IPS DF 4.7 (cell line): ENCODE data around the gene MRPL34.
"Not testable (repeated sequence)": the region's sequence is repeated elsewhere in the genome, so short reads cannot be mapped to it uniquely, and the experiment has no call there.

ENCODE experiments used
- DNase-seq: peaks from one replicate; pipeline ENCODE4 v3.0.0-alpha.2; 2013; ENCODE audit warnings: low spot score; ENCODE audit errors: extremely low read depth

MRPL34 gene

GRCh38 chr19:17305517-17306284, at the start of gene MRPL34:
TSS of gene MRPL34 (plus strand) at chr19:17305872. CDS start at chr19:17305893, 21 bp downstream.
- DNase-seq: peak; percentile 96

- DNase-seq: no peak
These were observed 49.5 kb upstream of the MRPL34 start for GRCh38 chr19:17256130-17256529.

DNA sequence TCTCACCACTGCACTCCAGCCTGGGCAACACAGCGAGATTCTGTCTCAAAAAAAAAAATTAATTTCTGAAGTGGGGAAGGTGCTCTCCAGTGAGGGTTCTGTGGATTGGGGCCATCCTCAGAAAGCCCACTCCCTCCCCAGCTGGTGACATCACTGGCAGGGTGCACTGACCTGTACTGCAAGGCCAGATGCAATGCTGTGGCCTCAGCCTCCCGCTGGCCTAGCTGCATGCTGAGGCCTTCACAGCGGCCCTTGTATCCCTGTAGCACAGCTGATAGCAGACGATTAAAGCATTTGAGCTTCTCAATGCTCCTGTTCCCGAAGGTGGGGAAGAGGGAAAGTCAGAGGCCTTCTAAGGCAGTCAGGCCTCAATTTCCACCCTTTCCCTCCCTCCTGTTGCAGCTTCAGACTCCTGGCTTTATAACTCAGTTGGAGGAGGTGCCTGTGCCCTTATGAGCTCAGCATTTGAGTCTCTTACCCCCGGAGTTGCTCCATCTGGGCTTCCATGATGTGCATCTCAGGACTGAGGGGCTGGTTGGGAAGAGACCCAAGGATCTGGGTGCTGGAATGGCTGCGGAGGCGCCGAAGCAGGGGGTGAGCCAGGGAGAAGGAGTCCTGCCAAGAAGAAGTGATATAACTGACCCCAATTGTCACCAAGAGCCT, 46.4 kb upstream of the MRPL34 start:
- DNase-seq: no peak

- no peak for DNase-seq
These were observed 45.7 kb upstream of the MRPL34 start for GRCh38 chr19:17259934-17260333.

GRCh38 chr19:17260842-17261325, 44.8 kb upstream of the MRPL34 start:
- DNase-seq: no peak

GRCh38 chr19:17262557-17262956, 43.1 kb upstream of the MRPL34 start:
- DNase-seq: no peak

DNA sequence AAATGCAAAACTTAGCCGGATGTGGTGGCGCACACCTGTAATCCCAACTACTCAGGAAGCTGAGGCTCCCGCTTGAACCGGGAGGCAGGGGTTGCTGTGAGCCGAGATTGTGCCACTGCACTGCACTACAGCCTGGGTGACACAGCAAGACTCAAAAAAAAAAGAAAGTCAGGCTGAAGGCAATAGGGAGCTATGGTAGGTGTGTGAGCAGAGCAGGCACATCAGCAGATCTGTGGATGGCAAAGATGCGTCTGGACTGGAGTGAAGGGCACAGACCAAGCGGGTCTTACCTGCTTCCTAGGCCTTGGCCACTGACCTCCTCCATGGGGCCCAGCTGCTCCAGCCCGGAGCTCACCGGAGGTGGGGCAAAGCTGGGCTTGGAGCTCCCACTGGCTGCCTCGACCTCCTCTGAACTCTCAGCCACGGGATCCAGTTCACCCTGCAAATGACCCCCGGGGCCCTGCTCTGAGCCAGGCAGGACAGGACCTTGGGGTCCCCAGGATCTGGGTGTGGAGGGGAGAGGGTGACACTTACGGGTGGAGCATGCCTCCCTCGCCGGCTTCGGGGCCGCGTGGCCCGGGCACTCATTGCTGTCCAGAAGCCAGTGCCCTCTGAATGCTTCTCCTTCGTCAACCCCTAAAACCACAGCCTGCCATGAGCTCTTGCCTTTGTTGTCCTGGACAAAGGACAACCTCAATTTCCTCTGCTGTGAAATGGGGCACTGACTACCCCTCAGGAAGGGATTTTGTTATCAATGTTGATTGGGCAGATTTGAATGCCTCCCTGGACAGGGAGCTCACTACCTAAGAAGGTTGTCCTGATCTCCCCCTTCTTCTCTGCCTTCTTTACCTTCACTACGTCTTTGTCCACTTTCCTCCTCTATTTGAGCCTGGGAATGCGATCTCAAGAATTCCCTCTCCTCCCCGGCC, 41.7 kb upstream of the MRPL34 start:
- DNase-seq: no peak

- DNase-seq: no peak
These were observed 41.1 kb upstream of the MRPL34 start, which contains the start of gene USHBP1 for GRCh38 chr19:17264641-17264979. TSS of gene USHBP1 (minus strand) at chr19:17264745. CDS start at chr19:17264299, 446 bp downstream.

DNA sequence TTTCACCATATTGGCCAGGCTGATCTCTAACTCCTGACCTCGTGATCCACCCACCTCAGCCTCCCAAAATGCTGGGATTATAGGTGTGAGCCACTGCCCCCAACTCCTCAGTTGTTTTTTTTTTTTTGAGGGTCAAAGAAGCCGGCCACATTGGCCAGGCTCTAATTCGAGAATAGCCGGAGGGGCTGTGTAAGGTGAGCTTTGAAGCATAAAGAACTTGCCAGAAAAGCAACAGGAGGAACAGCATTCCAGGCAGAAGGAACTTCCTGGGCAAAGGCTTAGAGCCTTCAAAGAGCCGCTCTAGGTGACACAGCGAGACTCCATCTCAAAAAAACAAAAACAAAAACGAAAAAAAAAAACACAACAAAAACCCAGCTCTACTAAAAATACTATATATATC, 39.6 kb upstream of the MRPL34 start:
- no peak for DNase-seq

GRCh38 chr19:17266589-17266974, 39.1 kb upstream of the MRPL34 start:
- DNase-seq: no peak

DNA sequence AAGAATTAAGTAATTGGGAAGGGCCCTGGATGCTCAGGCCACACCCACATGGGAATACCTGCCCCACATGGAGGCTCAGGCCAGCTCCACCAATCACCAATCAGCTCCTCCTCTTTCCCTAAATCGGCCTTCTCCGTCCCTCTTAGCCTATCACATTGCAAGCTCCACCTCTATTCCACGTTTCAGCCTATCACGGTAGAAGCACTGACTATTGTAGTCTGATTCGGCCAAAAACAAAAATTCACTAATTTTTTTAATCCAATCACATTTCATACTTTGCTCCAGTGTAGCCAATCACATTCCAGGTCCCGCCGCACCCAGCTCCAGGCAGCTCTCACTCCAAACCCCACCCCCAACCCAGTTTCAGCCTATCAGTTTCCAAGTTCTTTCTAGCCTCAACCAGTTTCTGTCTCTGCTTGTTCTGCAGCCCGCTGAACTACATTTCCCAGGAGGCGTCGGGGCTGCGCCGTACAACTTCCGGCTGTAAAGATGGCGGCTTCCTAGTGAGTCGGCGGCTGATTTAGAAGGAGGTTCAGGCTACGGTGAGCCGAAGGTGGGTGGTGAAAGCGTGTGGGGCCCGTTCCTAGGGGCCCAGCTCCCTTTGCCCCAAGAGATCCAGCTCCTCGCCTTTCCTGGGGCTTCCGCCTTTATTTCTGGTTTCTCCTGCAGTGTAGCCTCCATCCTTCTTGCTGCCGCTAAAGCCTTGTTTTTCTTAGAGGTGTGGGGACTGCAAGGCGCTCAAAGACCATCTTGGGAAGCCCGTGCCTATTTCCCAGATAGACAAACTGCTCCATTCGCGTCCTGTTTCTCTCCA, 38.5 kb upstream of the MRPL34 start, which contains the start of gene BABAM1:
Gene BABAM1 (plus strand): TSS at position 469 of the 814 bp plus-strand sequence. CDS start 1,364 bp downstream, outside the sequence.
- DNase-seq: peak; percentile 100

- no peak for DNase-seq
These were observed 36.9 kb upstream of the MRPL34 start for GRCh38 chr19:17268754-17269153.

GRCh38 chr19:17274892-17275291, 30.8 kb upstream of the MRPL34 start:
- DNase-seq: not testable (repeated sequence)

- DNase-seq: no peak
These were observed 30.1 kb upstream of the MRPL34 start for GRCh38 chr19:17275441-17276175.

DNA sequence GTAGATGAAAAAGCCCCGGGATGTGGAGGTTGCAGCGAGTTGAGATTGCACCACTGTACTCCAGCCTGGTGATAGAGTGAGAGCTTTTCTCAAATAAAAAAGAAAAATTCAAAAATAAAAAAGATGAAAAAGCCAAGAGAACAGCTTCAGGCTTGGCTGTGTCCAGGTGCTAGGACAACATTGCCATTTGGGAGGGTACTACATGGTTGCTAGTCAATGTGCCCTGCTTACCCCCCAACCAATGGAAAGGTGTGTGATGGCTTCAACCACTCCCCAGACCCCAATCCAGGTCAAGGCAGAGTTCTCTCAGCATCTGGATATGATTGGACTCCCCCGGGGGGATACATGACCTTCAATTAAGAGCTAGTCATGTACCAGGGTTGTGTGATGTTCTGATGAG, 26.2 kb upstream of the MRPL34 start:
- DNase-seq: no peak

- no peak for DNase-seq
These were observed 24.0 kb upstream of the MRPL34 start, which contains the start of gene ANKLE1 for GRCh38 chr19:17281391-17282304. TSS of gene ANKLE1 (plus strand) at chr19:17281901. CDS start at chr19:17281921, 20 bp downstream.

- DNase-seq: no peak
These were observed 23.1 kb upstream of the MRPL34 start for GRCh38 chr19:17282488-17283125.

GRCh38 chr19:17283504-17283996, 22.1 kb upstream of the MRPL34 start:
- DNase-seq: no peak
